Heart left ventricle (tissue), 13 donors: ENCODE results near the gene SATB2.

Experiments
- CTCF ChIP-seq, 12 donors: fragments of 200-600 bp; sonication (generic) in 4 of 12; IDR thresholded peaks; one replicate each; pipeline versions ENCODE4 v1.5.0 to v1.8.0; 2018 to 2022; ENCODE audit warnings: antibody characterized with exemption in 12 of 12, mild to moderate bottlenecking in 5 of 12
- POLR2A ChIP-seq, 2 donors: fragments of 450-650 bp; IDR thresholded peaks; one replicate each; pipeline ENCODE4 v1.6.1; 2017; ENCODE audit warnings: antibody characterized with exemption in 2 of 2, mild to moderate bottlenecking in 2 of 2, moderate library complexity in 2 of 2
- donor health status: ischemic (EF 13 %, LVEDD 7.1; RV severe dilation, severe dysfunction).
- donor health status: DM: no; HTN: yes; CAD: no.
- donor health status: DM: no; HTN: no; CAD: no.
- donor health status: ischemic (EF 25% LVEDD 6.9; RV normal size, moderate dysfunction).
- donor health status: ischemic (EF 25% LVEDD 5.7; RV mildly dilated, moderate dysfunction).
- donor health status: ischemic (EF 35%, LVEDD 5.7; RV mildly dilated, moderate dysfunction).
- donor health status: nonischemic (EF 11% LVEDD 7.7; RV severe dilation, severe dysfunction).
- donor health status: DM: yes; HTN: yes; CAD: no.
- donor health status: PGD.
- donor health status: ischemic (EF 29% LVEDD 5.4; RV normal size, mild dysfunction).
- donor health status: nonischemic (EF 23%, LVEDD 6.1; RV moderate dilation, normal function).

GRCh38 chr2:199463708-199464605, 6.2 kb upstream of the SATB2 start:
- TF ChIP-seq CTCF (IDR thresholded peaks at IDR 0.05) (peak in 1 of 12 donors; percentile 4), POLR2A (IDR thresholded peaks at IDR 0.05) (no peak)
